H9 (cell line): ENCODE results near the gene ITGB2. TPM values are rescaled to one million over a fixed set of nuclear protein-coding genes. Genes with fewer than 3 reads are reported as not detected.
A peak's percentile ranks its signal among the peaks of the same experiment; 100 is the strongest.

ENCODE experiments used
- DNase-seq: peaks from one replicate; pipeline ENCODE4 v3.0.0-alpha.2; 2017
- H2AFZ ChIP-seq: one replicate; pipeline ENCODE4 v1.6.1; 2013; ENCODE audit warnings: mild to moderate bottlenecking, low read length, control low read depth, moderate library complexity
- H2AK5ac ChIP-seq: 2 replicates; pipeline ENCODE4 v1.6.1; 2013; ENCODE audit warnings: low read length, control low read depth, mixed read lengths; ENCODE audit not compliant: insufficient read length
- H2BK120ac ChIP-seq: one replicate; pipeline ENCODE4 v1.6.1; 2013; ENCODE audit warnings: low read depth, mild to moderate bottlenecking, low read length, control low read depth, inconsistent platforms; ENCODE audit not compliant: poor library complexity, severe bottlenecking
- H2BK12ac ChIP-seq: 2 replicates; pipeline ENCODE4 v1.6.1; 2013; ENCODE audit warnings: low read length, control low read depth, mixed read lengths, low read depth; ENCODE audit not compliant: insufficient read length
- H2BK15ac ChIP-seq: 2 replicates; pipeline ENCODE4 v1.6.1; 2013; ENCODE audit warnings: low read depth, low read length, control low read depth
- H2BK20ac ChIP-seq: one replicate; pipeline ENCODE4 v1.6.1; 2013; ENCODE audit warnings: low read depth, mild to moderate bottlenecking, low read length, control low read depth, inconsistent platforms; ENCODE audit not compliant: poor library complexity, severe bottlenecking
- H2BK5ac ChIP-seq: 2 replicates; pipeline ENCODE4 v1.6.1; 2013; ENCODE audit warnings: low read length, control low read depth, mixed read lengths; ENCODE audit not compliant: insufficient read length
- H3K14ac ChIP-seq: 2 replicates; pipeline ENCODE4 v1.6.1; 2013; ENCODE audit warnings: low read length, control low read depth; ENCODE audit not compliant: insufficient read depth
- H3K18ac ChIP-seq: 2 replicates; pipeline ENCODE4 v1.6.1; 2013; ENCODE audit warnings: low read depth, mild to moderate bottlenecking, mixed read lengths, low read length, control low read depth; ENCODE audit not compliant: insufficient read length
- H3K23ac ChIP-seq: 2 replicates; pipeline ENCODE4 v1.6.1; 2013; ENCODE audit warnings: low read length, control low read depth, mixed read lengths, low read depth; ENCODE audit not compliant: insufficient read length
- H3K23me2 ChIP-seq: 2 replicates; pipeline ENCODE4 v1.6.1; 2013; ENCODE audit warnings: low read depth, mild to moderate bottlenecking, mixed read lengths, low read length, control low read depth; ENCODE audit not compliant: insufficient read length, poor library complexity, severe bottlenecking
- H3K27ac ChIP-seq: 2 replicates; pipeline ENCODE4 v1.5.1; 2013; ENCODE audit warnings: low read length, control low read depth, mixed read lengths, low read depth; ENCODE audit not compliant: insufficient read length
- H3K27me3 ChIP-seq: 2 replicates; pipeline ENCODE4 v1.6.1; 2013; ENCODE audit warnings: low read length, control low read depth, inconsistent platforms; ENCODE audit not compliant: insufficient read depth
- H3K4ac ChIP-seq: 2 replicates; pipeline ENCODE4 v1.6.1; 2013; ENCODE audit warnings: low read depth, mild to moderate bottlenecking, control low read depth, inconsistent platforms, low read length, moderate library complexity
- H3K4me1 ChIP-seq: 2 replicates; pipeline ENCODE4 v1.6.1; 2013; ENCODE audit warnings: low read length, control low read depth, inconsistent platforms; ENCODE audit not compliant: insufficient read depth
- H3K4me2 ChIP-seq: 2 replicates; pipeline ENCODE4 v1.6.1; 2013; ENCODE audit warnings: low read length, control low read depth, mixed read lengths; ENCODE audit not compliant: insufficient read length, insufficient read depth
- H3K56ac ChIP-seq: 2 replicates; pipeline ENCODE4 v1.6.1; 2013; ENCODE audit warnings: low read depth, mild to moderate bottlenecking, mixed read lengths, low read length, control low read depth; ENCODE audit not compliant: insufficient read length
- H3K79me1 ChIP-seq: 2 replicates; pipeline ENCODE4 v1.6.1; 2013; ENCODE audit warnings: low read depth, mild to moderate bottlenecking, moderate library complexity, low read length, control low read depth, inconsistent platforms; ENCODE audit not compliant: insufficient read depth, poor library complexity, severe bottlenecking
- H3K79me2 ChIP-seq: 2 replicates; pipeline ENCODE4 v1.6.1; 2013; ENCODE audit warnings: low read length, control low read depth, inconsistent platforms; ENCODE audit not compliant: insufficient read depth
- H3K9ac ChIP-seq: 2 replicates; pipeline ENCODE4 v1.6.1; 2013; ENCODE audit warnings: low read length, control low read depth, mixed read lengths; ENCODE audit not compliant: insufficient read length; ENCODE audit errors: extremely low read depth
- H3K9me3 ChIP-seq: one replicate; pipeline ENCODE4 v1.6.1; 2013; ENCODE audit warnings: low read depth, low read length, inconsistent platforms; ENCODE audit not compliant: control insufficient read depth
- H3T11ph ChIP-seq: one replicate; pipeline ENCODE4 v1.6.1; 2013; ENCODE audit warnings: mild to moderate bottlenecking, low read length, control low read depth, inconsistent platforms
- H4K20me1 ChIP-seq: one replicate; pipeline ENCODE4 v1.6.1; 2013; ENCODE audit not compliant: control insufficient read depth, insufficient read length, insufficient read depth
- H4K5ac ChIP-seq: 2 replicates; pipeline ENCODE4 v1.6.1; 2013; ENCODE audit warnings: low read depth, mild to moderate bottlenecking, mixed read lengths, low read length, control low read depth; ENCODE audit not compliant: insufficient read length
- H4K8ac ChIP-seq: replicated peaks from 2 replicates; pipeline ENCODE4 v1.6.1; 2013; ENCODE audit warnings: low read length, control low read depth, mixed read lengths, low read depth; ENCODE audit not compliant: insufficient read length
- H4K91ac ChIP-seq: 2 replicates; pipeline ENCODE4 v1.6.1; 2013; ENCODE audit warnings: low read depth, mild to moderate bottlenecking, moderate library complexity, mixed read lengths, low read length, control low read depth; ENCODE audit not compliant: insufficient read length
- H3K27ac Mint-ChIP-seq, 3 experiments: 2 replicates in 2 of 3; 3 replicates in 1 of 3; pipeline ENCODE4 v1.8.0; 2020 to 2021; ENCODE audit warnings: mixed read lengths in 3 of 3, mild to moderate bottlenecking in 1 of 3, moderate library complexity in 1 of 3
- H3K27me3 Mint-ChIP-seq: 2 replicates; pipeline ENCODE4 v1.8.0; 2021; ENCODE audit warnings: low read depth, mild to moderate bottlenecking, moderate library complexity, mixed read lengths
- H3K36me3 Mint-ChIP-seq, 3 experiments: 2 replicates in 2 of 3; 3 replicates in 1 of 3; pipeline ENCODE4 v1.8.0; 2020 to 2021; ENCODE audit warnings: low read depth in 3 of 3, mixed read lengths in 3 of 3; ENCODE audit not compliant: insufficient read depth in 1 of 3
- H3K4me1 Mint-ChIP-seq, 2 experiments: 2 replicates each; pipeline ENCODE4 v1.8.0; 2020; ENCODE audit warnings: mixed read lengths in 2 of 2
- H3K4me3 Mint-ChIP-seq, 2 experiments: 2 replicates in 1 of 2; 3 replicates in 1 of 2; pipeline ENCODE4 v1.8.0; 2020 to 2021; ENCODE audit warnings: mild to moderate bottlenecking in 2 of 2, mixed read lengths in 2 of 2, moderate library complexity in 1 of 2
- H3K9me3 Mint-ChIP-seq, 2 experiments: 2 replicates in 1 of 2; 3 replicates in 1 of 2; pipeline ENCODE4 v1.8.0; 2020; ENCODE audit warnings: mild to moderate bottlenecking in 2 of 2, mixed read lengths in 2 of 2, moderate library complexity in 1 of 2
- CTCF ChIP-seq: fragments of 200-600 bp; sonication (generic); conservative IDR thresholded peaks from 3 replicates; pipeline ENCODE4 v1.8.0; 2021; ENCODE audit warnings: antibody characterized with exemption, mild to moderate bottlenecking
- WGBS: extraction: QIAGEN DNeasy Blood & Tissue Kit; methylation state at CpG from one replicate; pipeline ENCODE4 v1.1.7; 2013; ENCODE audit warnings: missing lambda C conversion rate, low lambda C conversion rate, mixed read lengths; ENCODE audit not compliant: insufficient read length; ENCODE audit errors: extremely low coverage; 5-methylcytosine and 5-hydroxymethylcytosine counted together
- total RNA-seq: library from RNA; stranded (reverse); gene quantifications from 2 replicates; pipeline ENCODE4 v1.2.1, GENCODE V29; 2021

Gene ITGB2
- total RNA-seq, 1 experiment from 2014 or later = 1.1 TPM

- H3K18ac ChIP-seq = no peak overlapping the region
- H2AFZ ChIP-seq = no peak overlapping the region
Observed at GRCh38 chr21:44845418-44846223, 75.1 kb downstream of the ITGB2 start.

More at GRCh38 chr21:44845418-44846223, 75.1 kb downstream of the ITGB2 start:
- no peak overlapping the region for H3K23ac ChIP-seq
- Mint-ChIP-seq H3K27me3 (peaks cover 3% of the 10 kb centered on the region; the same call in 1 of the 2 replicates), H3K27ac (no peak overlapping the region), H3K36me3 (peaks cover 8 to 22% (median 21%) of the 10 kb centered on the region in 3 experiments; a peak in 6 of 7 replicates), H3K4me3 (peak overlapping the region; percentile 54 to 67), H3K4me1 (peaks cover 13 to 21% of the 10 kb centered on the region in 2 experiments), H3K9me3 (no peaks in the 10 kb centered on the region)
- H3K23me2 ChIP-seq = no peaks in the 10 kb centered on the region
- no CpG with 5 or more reads among the region's 34 CpGs for WGBS
- H3K4me2 ChIP-seq = peak overlapping the region; percentile 8
- no peak overlapping the region for H2BK5ac ChIP-seq
- H3K14ac ChIP-seq = no peak overlapping the region
- peak; percentile 66 for TF ChIP-seq CTCF
- no peak overlapping the region for H2AK5ac ChIP-seq
- no peaks in the 10 kb centered on the region for H4K20me1 ChIP-seq
- no peak overlapping the region for H2BK15ac ChIP-seq
- H3K79me2 ChIP-seq = no peaks in the 10 kb centered on the region
- H4K8ac ChIP-seq = no peak overlapping the region
- H3K56ac ChIP-seq = no peak overlapping the region
- no peaks in the 10 kb centered on the region for H3K79me1 ChIP-seq
- no peak overlapping the region for H2BK120ac ChIP-seq
- H4K91ac ChIP-seq = no peak overlapping the region
- DNase-seq = peak; percentile 91
- H3K9ac ChIP-seq = no peak overlapping the region
- no peaks in the 10 kb centered on the region for H3K27me3 ChIP-seq
- no peak overlapping the region for H3K27ac ChIP-seq
- no peaks in the 10 kb centered on the region for H3K9me3 ChIP-seq
- H3K4ac ChIP-seq = no peak overlapping the region
- no peak overlapping the region for H4K5ac ChIP-seq
- H2BK20ac ChIP-seq = no peak overlapping the region
- no peak overlapping the region for H3T11ph ChIP-seq
- no peak overlapping the region for H2BK12ac ChIP-seq
- 0 out of 2 replicates have a peak, but pooled peaks cover 2% of the 10 kb centered on the region for H3K4me1 ChIP-seq
